Raji (cell line): Measurements from ENCODE around the gene SHISA8.

Source experiments
- POLR2A ChIP-seq: IDR thresholded peaks from 2 replicates; pipeline ENCODE4 v1.6.1; 2011; ENCODE audit warnings: low read depth, low read length, control low read depth; ENCODE audit not compliant: insufficient read depth

SHISA8 gene

GRCh38 chr22:41899110-41899509 lies 15.8 kb downstream of the SHISA8 start:
- TF ChIP-seq POLR2A: no peak

GRCh38 chr22:41898645-41899044 lies 16.2 kb downstream of the SHISA8 start:
- no peak for TF ChIP-seq POLR2A

GRCh38 chr22:41893591-41894375 lies 21.1 kb downstream of the SHISA8 start:
- no peak for TF ChIP-seq POLR2A

- TF ChIP-seq POLR2A: no peak
Observed at GRCh38 chr22:41892721-41893120, 22.2 kb downstream of the SHISA8 start.

- TF ChIP-seq POLR2A: no peak
Observed at GRCh38 chr22:41891407-41891806, 23.5 kb downstream of the SHISA8 start.

GRCh38 chr22:41888627-41889200 lies 26.2 kb downstream of the SHISA8 start:
- TF ChIP-seq POLR2A: no peak

DNA sequence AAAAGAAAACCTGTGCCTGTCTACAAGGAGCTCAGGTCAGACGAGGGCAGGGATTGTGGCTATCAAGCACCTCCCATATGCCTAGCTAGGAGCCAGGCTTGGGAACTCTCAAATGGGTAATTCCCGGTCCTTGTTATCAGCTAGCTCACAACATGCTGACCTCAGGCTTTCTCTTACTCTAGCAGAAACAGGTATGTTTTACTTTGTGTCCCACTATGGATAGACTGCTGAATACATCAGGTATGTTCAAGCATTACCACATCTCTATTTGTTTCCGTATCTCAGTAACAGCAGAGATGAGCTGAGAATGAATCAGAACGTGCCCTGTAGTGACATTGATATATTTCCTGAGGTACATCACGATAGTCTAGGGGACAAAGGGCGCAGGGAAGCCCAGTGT lies 29.4 kb downstream of the SHISA8 start:
- no peak for TF ChIP-seq POLR2A

GRCh38 chr22:41885116-41885515 lies 29.8 kb downstream of the SHISA8 start:
- TF ChIP-seq POLR2A: no peak

DNA sequence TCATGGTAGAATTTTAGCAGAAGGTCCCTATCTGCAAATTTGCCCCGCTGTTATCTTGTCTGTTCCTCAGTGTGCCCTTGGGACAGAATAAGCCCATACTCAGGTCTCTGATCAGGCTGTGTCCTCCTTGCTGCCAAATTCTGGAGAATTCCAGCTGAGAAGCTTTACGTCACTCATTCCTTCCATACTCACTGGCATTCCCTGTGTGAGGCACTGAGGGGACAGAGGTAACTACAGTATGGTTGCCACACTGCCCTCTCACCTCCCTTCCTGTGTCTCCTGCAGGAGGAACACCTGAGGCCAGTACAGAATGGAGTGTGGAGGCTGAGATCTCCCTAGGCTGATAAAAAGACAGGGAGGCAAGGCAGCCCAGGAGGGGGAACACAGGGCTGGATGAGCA lies 31.5 kb downstream of the SHISA8 start:
- no peak for TF ChIP-seq POLR2A

DNA sequence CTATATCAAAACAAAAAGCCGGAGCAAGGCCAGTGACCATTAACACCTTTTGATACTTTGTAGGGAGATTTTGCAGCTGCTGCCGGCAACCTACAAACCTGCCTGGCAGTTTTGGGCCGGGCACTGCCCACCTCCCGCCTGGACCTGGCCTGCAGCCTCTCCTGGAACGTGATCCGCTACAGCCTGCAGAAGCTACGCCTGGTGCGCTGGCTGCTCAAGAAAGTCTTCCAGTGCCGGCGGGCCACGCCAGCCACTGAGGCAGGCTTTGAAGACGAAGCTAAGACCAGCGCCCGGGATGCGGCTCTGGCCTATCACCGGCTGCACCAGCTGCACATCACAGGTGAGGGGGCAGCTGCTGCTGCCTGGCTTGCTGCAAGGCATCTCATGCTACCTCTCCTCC lies 34.2 kb downstream of the SHISA8 start:
- TF ChIP-seq POLR2A: no peak

DNA sequence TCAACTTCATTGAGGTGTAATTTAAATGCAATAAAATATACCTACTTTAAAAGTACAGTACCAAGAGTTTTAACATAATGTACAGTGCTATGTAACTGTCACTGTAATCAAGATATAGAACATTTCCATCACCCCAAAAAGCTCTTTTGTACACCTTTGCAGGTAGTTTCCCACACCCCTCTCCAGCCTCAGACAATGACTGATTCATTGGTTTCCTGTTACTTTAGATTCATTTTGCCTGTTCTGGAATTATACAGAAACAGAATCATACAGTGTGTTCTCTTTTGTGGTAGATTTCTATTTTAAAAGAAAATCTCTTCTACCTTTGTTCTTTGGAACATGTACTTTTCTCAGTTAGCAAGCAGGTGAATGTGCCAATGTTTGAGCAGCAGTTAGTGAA lies 38.2 kb downstream of the SHISA8 start:
- TF ChIP-seq POLR2A: no peak

GRCh38 chr22:41876275-41876674 lies 38.6 kb downstream of the SHISA8 start:
- TF ChIP-seq POLR2A: no peak

GRCh38 chr22:41875531-41876270 lies 39.2 kb downstream of the SHISA8 start:
- no peak for TF ChIP-seq POLR2A

DNA sequence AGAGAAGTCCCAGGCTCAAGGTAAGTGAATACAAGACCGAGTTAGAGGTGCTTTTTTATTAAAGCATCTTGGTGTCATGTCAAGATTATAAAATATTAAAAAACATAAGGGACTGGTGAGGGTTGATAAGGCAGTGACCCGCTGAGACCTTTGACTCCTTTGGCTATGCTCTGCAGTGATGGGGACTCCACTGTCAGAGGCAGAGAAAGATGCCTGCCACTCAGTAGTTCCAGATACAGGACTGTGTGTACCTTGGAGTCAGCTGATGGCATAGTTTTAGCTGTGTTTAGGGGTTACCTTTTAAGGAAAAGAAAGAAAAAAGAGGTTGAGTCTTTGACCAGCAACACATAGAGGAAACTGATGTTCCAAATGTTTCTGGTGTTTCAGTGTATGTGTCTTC lies 40.8 kb downstream of the SHISA8 start:
- TF ChIP-seq POLR2A: no peak

DNA sequence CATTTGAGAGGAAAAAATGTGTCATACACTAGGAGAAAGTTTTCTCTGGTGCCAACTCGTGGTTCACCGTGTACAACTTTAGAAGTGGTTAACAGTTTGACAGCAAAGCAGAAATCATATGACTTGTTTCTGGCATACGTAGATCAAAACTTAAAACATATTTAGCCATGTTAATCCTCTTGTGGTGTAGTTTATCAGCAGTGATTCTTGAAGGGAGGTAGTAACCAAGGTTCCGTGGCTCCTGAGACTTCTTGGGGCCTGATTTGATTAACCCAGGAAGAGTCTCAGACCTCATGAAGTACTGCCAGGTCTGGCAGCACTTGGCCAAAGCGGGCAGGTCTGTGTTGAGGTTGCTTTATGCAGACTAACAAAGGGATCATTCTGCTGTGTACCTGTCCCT lies 41.5 kb downstream of the SHISA8 start:
- no peak for TF ChIP-seq POLR2A

GRCh38 chr22:41870786-41871185 lies 44.1 kb downstream of the SHISA8 start:
- TF ChIP-seq POLR2A: no peak
